HEK293 (cell line): Measurements from ENCODE around the gene DDAH1.

Experiments
- MYNN ChIP-seq: fragments of 450-650 bp; formaldehyde crosslinking; IDR thresholded peaks from 2 replicates; pipeline ENCODE4 v1.5.1; 2016; ENCODE audit warnings: missing biosample characterization, missing genetic modification characterization, borderline replicate concordance
- MZF1 ChIP-seq: fragments of 450-650 bp; formaldehyde crosslinking; IDR thresholded peaks from 2 replicates; pipeline ENCODE4 v1.5.1; 2017; ENCODE audit warnings: missing biosample characterization, missing genetic modification characterization, borderline replicate concordance
- YY1 ChIP-seq: fragments of 450-650 bp; formaldehyde crosslinking; IDR thresholded peaks from 2 replicates; pipeline ENCODE4 v1.5.1; 2018; ENCODE audit warnings: missing biosample characterization, missing genetic modification characterization
- ZIC2 ChIP-seq: fragments of 450-650 bp; formaldehyde crosslinking; IDR thresholded peaks from 2 replicates; pipeline ENCODE4 v1.5.1; 2016; ENCODE audit warnings: missing biosample characterization, missing genetic modification characterization
- ZNF169 ChIP-seq: fragments of 450-650 bp; formaldehyde crosslinking; IDR thresholded peaks from 2 replicates; pipeline ENCODE4 v1.5.1; 2016; ENCODE audit warnings: missing biosample characterization, missing genetic modification characterization
- ZNF239 ChIP-seq: fragments of 450-650 bp; formaldehyde crosslinking; IDR thresholded peaks from 2 replicates; pipeline ENCODE4 v1.5.1; 2016; ENCODE audit warnings: missing biosample characterization, missing genetic modification characterization
- ZNF600 ChIP-seq: fragments of 450-650 bp; formaldehyde crosslinking; IDR thresholded peaks from 2 replicates; pipeline ENCODE4 v1.5.1; 2016; ENCODE audit warnings: missing biosample characterization, missing genetic modification characterization
- ZNF626 ChIP-seq: fragments of 450-650 bp; sonication (Bioruptor Pico); formaldehyde crosslinking; IDR thresholded peaks from 2 replicates; pipeline ENCODE4 v1.5.1; 2018; ENCODE audit warnings: missing biosample characterization, missing genetic modification characterization, inconsistent platforms
- ZNF768 ChIP-seq: fragments of 450-650 bp; formaldehyde crosslinking; IDR thresholded peaks from 2 replicates; pipeline ENCODE4 v1.5.1; 2018; ENCODE audit warnings: missing biosample characterization, mild to moderate bottlenecking, missing genetic modification characterization
- ZNF792 ChIP-seq: fragments of 450-650 bp; formaldehyde crosslinking; IDR thresholded peaks from 2 replicates; pipeline ENCODE4 v1.5.1; 2016; ENCODE audit warnings: missing biosample characterization, missing genetic modification characterization
- TF ChIP-seq, protein P1 (sequence below): fragments of 450-650 bp; formaldehyde crosslinking; IDR thresholded peaks from 2 replicates; pipeline ENCODE4 v1.5.1; 2016; ENCODE audit warnings: missing biosample characterization, missing genetic modification characterization
- TF ChIP-seq, protein P2 (sequence below): fragments of 450-650 bp; formaldehyde crosslinking; IDR thresholded peaks from 2 replicates; pipeline ENCODE4 v1.5.1; 2017; ENCODE audit warnings: missing biosample characterization, missing genetic modification characterization
- TF ChIP-seq, protein P3 (sequence below): fragments of 450-650 bp; formaldehyde crosslinking; IDR thresholded peaks from 2 replicates; pipeline ENCODE4 v1.5.1; 2016; ENCODE audit warnings: missing biosample characterization, missing genetic modification characterization

DNA sequence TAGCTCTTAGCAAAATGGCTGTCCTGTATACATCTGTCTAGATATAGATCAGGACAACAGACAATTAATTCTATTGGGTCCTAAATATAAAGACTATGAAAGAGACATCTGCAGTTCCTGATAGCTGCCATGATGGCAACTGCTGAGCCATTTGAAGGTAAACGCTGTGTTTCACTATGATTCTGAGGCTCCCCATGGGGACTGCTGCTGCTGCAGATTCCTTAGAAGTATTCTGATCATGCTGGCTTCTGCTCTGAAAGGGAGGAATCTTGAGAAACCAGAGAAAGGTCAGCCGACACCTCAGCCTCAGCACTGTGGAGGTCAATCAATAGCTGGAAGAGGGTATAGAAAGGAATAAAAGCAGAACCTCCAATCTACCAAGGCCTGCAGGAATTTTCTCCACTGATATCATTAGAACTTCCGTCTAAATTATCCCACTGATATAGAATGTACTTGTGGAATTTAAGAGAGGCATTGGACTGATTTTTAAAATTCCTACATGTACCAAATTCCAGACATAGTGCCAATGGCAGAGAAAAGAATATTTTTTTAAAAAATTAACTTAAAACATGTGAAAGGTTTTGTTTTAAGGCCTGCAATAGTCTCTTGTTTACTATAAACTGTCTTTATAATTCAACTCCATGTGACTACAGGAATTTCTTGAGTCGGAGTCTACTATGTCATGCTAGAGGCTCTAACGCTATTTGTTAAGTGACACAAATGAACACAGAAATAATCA, 53.2 kb downstream of the DDAH1 start:
- TF ChIP-seq, protein P1, sequence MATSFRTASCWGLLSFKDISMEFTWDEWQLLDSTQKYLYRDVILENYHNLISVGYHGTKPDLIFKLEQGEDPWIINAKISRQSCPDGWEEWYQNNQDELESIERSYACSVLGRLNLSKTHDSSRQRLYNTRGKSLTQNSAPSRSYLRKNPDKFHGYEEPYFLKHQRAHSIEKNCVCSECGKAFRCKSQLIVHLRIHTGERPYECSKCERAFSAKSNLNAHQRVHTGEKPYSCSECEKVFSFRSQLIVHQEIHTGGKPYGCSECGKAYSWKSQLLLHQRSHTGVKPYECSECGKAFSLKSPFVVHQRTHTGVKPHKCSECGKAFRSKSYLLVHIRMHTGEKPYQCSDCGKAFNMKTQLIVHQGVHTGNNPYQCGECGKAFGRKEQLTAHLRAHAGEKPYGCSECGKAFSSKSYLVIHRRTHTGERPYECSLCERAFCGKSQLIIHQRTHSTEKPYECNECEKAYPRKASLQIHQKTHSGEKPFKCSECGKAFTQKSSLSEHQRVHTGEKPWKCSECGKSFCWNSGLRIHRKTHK (tag by site-specific recombination): no peak
- TF ChIP-seq, protein P2, sequence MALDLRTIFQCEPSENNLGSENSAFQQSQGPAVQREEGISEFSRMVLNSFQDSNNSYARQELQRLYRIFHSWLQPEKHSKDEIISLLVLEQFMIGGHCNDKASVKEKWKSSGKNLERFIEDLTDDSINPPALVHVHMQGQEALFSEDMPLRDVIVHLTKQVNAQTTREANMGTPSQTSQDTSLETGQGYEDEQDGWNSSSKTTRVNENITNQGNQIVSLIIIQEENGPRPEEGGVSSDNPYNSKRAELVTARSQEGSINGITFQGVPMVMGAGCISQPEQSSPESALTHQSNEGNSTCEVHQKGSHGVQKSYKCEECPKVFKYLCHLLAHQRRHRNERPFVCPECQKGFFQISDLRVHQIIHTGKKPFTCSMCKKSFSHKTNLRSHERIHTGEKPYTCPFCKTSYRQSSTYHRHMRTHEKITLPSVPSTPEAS (tag by site-specific recombination): no peak
- no peak for TF ChIP-seq ZNF768 (tag by site-specific recombination)
- no peak for TF ChIP-seq YY1 (tag by site-specific recombination)
- TF ChIP-seq MZF1 (tag by site-specific recombination): no peak
- no peak for TF ChIP-seq ZIC2 (tag by site-specific recombination)
- TF ChIP-seq ZNF169 (tag by site-specific recombination): no peak
- TF ChIP-seq ZNF239 (tag by site-specific recombination): no peak
- no peak for TF ChIP-seq ZNF626 (tag by site-specific recombination)
- no peak for TF ChIP-seq ZNF792
- TF ChIP-seq, protein P3, sequence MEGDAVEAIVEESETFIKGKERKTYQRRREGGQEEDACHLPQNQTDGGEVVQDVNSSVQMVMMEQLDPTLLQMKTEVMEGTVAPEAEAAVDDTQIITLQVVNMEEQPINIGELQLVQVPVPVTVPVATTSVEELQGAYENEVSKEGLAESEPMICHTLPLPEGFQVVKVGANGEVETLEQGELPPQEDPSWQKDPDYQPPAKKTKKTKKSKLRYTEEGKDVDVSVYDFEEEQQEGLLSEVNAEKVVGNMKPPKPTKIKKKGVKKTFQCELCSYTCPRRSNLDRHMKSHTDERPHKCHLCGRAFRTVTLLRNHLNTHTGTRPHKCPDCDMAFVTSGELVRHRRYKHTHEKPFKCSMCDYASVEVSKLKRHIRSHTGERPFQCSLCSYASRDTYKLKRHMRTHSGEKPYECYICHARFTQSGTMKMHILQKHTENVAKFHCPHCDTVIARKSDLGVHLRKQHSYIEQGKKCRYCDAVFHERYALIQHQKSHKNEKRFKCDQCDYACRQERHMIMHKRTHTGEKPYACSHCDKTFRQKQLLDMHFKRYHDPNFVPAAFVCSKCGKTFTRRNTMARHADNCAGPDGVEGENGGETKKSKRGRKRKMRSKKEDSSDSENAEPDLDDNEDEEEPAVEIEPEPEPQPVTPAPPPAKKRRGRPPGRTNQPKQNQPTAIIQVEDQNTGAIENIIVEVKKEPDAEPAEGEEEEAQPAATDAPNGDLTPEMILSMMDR (tag by site-specific recombination): no peak
- TF ChIP-seq ZNF600 (tag by site-specific recombination): no peak
- TF ChIP-seq MYNN (tag by site-specific recombination): no peak
